Astrocyte of the hippocampus (primary cell): ENCODE data around the gene SSTR1.
A peak's percentile ranks its signal among the peaks of the same experiment; 100 is the strongest.
"Not testable (repeated sequence)": the region's sequence is repeated elsewhere in the genome, so short reads cannot be mapped to it uniquely, and the experiment has no call there.

Source experiments
- DNase-seq: peaks from one replicate; pipeline ENCODE4 v3.0.0; 2011; ENCODE audit warnings: low read depth, low spot score

The SSTR1 gene, protein sequence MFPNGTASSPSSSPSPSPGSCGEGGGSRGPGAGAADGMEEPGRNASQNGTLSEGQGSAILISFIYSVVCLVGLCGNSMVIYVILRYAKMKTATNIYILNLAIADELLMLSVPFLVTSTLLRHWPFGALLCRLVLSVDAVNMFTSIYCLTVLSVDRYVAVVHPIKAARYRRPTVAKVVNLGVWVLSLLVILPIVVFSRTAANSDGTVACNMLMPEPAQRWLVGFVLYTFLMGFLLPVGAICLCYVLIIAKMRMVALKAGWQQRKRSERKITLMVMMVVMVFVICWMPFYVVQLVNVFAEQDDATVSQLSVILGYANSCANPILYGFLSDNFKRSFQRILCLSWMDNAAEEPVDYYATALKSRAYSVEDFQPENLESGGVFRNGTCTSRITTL

DNA sequence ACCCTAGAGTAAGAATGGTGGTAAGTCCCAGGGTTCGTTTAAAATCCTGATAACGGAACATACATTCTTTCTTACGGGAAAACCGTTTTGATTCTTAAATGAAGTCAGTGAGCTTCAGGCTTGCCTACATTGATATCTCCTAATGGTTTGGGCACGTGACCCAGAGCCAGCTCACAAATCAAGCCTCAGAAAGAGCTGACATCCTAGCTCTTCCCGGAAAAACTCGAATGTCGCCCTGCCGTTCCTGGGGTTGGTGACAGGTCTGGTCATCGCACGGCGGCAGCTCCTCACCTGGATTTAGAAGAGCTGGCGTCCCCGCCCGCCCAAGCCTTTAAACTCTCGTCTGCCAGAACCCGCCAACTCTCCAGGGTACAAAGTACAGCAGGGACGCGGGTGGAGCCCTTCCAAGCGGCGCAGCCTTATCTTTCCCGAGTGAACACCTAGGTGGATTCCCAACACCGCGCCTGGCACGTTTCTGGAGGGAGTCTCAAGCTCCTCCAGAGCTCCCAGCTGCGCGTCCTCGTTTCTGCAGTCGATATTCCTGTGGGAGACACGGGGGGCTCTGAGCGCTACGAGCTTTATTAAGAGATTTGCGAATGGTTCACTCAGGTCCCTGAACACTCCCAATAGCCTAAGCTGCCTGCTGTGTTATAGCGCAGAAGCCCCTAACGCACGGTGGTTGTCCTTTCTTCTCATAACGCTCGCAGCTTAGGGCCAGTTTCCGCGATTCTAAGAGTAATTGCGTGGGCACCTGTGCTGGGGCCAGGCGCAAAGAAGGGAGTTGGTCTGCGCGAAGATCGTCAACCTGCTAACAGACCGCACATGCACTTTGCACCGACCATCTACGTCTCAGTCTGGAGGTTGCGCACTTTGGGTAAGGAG is at the start of gene SSTR1:
Gene SSTR1, plus strand, starts transcription at position 169 of the 882 bp plus-strand sequence. CDS start 1,486 bp downstream, outside the sequence.
- DNase-seq: peak; percentile 10

DNA sequence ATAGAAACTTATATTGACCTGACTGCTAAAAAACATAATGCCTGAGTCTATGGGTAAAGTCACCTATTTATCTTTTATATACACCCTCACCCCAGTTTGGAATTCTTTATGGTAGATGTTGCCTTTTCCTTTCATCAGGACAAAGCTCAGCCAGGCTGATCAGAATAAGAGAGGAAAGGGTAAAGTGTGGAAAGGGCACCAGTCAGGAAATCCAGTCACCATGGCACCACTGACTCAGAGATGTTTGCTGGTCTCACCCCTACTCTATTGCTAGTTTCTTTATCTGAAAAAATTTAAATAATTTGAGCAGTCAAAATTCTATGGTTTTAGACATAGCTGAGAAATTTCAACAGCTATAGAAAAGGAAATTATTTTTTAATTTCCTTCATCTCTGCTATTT is 49.2 kb upstream of the SSTR1 start:
- DNase-seq: no peak

DNA sequence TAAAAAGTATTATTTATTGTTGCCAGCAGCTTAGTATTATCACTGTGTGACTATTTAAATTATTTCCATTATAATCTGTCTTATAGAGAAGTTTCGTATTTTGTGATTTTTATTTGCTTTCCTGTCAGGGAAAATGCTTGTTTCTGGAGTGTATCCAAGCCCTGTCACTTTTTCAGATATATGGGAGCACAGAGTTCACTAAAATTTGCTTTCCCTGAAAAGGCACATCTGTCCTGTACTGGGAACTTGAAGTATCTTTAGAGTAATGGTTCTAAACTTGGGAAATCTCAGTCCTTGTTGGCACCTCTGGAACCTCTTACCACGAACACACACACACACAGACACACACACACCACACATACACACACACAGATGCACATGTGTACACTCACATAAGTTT is 39.3 kb upstream of the SSTR1 start:
- no peak for DNase-seq

DNA sequence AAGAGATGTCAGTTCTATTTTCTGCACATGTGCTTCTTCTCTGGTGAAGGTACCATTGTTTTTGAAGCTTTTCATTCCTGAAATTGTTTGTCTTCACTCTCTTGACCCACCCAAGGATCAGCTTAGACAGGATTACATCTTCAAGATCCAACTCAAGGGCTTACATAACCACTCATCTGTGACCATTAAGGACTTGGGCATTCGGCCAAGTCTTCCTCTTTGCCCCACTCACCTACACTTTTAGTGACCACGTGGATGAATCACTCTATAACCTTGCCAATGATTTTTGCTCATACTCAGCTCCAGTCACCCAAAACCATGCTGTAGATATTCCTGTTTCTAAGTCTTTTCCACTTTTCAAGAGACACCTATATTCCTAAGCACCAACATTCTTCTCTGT is 36.5 kb upstream of the SSTR1 start:
- peak; percentile 7 for DNase-seq

DNA sequence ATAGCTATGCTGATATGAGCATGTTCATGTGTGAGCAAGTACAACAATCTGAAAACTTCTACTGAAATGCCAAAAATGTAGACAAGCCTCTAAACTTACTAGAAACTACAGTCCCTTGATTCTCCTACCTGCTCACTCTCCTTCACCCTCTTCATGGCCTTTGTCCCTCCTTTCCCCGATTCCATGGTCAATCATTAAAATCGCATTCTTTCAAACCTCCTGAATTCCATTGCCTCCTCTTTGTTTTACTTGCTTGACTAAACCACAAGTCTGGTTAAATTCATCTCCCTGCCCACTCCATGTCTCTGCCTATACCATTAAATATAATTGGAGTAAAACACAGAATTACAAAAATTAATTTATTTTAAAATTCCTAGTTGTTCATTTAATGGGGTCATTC is 33.0 kb upstream of the SSTR1 start:
- no peak for DNase-seq

DNA sequence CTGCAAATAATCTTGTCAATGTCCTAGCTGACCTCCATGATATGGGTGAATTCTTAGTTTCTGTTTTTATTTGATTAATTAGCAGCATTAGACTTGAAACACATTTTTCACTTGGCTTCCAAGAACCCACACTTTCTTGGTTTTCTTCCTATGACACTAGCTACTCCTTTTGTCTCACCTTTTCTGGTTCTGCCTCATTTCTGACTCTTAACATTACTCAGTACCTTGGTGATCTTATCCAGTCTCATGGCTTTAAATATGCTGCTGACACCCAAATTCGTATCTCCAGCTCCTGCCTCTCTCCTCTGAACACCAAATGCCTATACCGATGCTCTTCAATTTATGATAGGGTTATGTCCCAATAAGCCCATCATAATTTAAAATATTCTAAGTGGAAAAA is 32.0 kb upstream of the SSTR1 start:
- DNase-seq: no peak

DNA sequence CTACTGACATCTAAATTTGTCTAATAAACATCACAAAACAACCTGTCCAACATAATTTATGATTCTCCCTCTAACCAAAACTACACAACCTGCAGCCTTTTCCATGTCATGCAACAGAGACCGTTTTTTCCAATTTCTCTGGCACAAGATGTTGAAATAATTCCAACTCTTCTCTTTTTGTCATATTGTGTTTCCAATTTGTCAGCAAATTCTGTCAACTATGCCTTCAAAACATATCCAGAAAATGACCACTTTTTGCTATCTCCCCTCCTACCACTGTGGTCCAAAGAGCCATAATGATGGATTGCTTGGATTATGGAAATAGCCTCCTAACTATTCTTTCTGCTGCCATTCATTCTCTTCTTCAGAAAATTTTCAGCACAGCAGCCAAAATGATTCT is 31.3 kb upstream of the SSTR1 start:
- DNase-seq: no peak

DNA sequence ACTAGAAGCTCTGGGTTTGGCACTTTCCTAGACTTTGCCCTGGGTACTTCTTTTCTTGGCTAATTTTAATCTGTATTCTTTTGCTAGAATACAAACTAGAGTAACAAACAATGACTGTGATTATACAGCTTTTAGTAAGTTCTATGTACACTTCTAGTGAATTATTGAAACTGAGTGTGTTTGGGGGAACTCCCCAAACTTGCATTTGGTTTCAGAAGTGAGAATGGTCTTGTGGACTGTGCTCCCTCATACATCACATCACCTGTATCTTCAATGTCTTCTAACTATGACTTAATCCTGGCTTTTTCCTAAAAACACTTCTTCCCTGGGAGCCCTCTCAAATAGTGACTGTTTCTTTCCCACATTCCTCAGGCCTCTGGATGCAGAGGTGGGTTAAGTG is 23.6 kb upstream of the SSTR1 start:
- DNase-seq: no peak

DNA sequence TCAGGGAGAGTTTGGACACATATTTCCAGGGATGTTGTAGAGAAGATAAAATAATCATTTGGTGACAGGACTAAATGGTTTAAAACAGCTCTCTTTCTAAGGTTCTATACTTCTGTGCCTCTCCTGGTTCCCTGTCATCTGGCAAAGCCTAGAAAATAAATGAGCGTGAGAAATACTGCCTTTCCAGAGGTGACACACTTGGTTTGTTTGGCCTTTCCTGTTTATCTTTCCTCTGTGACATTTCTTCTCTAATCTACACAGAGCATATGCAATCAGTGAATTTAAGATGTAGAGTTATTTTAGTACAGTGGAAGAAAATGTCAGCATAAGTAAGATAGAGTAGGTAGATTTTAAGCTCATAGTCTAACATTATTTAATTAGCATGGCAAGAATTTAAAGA is 22.0 kb upstream of the SSTR1 start:
- DNase-seq: no peak

DNA sequence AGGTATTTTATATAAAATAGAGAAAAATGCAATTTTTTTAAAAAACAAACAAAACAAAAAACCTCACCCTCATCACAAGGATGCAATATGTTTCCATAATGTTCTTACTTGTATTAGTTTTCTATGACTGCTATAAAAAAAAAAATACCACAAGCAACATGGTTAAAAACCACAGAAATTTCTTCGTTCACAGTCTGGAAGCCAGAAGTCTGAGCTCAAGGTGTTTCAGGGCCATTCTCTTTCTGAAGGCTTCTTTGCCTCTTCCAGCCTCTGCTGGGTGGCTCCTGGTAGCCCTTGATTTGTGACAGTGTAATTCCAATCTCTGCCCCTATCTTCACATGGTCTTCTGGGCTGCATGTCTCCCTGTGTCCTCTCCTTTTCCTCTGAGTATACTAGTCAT is 21.5 kb upstream of the SSTR1 start:
- no peak for DNase-seq

DNA sequence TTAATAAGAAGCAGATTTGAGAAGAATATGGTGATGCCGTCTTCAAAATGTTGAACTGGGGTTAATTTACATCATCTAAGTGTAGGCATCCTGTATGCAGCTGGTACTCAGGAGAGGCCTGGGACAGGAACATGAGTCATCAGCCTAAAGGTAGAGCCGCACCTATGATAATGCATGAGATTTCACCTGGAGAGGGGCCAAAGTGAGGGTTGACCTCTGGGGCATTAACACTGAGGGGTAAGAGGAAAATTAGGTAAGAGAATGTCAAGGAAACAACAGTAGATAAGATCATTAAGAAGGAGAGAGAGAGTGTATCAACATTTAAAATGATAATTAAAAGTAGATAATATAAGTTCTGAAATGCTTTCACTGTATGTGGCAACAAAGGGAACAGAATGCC is 20.2 kb upstream of the SSTR1 start:
- DNase-seq: no peak

DNA sequence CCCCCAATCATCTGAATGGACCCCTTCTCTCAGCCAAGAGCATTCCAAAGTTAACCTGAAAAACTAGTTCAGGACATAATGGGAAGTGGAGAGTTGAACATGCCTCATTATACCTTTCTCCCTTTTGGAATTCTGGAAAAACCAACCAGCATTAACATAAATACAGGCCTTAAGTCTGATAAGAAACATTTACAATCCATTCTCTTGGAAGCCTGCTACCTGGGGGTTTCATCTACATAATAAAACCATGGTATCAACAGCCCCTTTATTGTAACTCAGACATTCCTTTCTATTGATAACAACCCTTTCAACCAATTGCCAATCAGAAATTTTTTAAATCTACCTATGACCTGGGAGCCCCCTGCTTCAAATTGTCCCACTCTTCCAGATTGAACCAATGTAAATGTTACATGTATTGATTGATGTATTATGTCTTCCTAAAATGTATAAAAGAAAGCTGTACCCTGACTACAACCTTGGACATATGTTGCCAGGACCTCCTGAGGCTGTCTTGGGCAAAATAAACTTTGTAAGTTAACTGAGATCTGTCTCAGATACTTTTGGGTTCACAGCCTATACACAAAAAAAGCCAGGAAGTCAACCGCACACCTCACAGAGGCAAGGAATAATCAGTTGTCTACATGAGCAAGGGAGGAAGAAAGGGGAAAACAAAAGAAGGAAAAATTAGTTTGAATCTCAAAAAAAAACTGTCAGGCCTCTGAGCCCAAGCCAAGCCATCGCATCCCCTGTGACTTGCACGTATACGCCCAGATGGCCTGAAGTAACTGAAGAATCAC is 17.6 kb upstream of the SSTR1 start:
- no peak for DNase-seq

DNA sequence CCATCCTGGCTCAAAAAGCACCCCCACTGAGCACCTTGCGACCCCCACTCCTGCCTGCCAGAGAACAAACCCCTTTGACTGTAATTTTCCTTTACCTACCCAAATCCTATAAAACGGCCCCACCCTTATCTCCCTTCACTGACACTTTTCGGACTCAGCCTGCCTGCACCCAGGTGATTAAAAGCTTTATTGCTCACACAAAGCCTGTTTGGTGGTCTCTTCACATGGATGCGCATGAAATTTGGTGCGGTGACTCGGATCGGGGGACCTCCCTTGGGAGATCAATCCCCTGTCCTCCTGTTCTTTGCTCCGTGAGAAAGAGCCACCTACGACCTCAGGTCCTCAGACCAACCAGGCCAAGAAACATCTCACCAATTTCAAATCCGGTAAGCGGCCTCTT is 16.9 kb upstream of the SSTR1 start:
- not testable (repeated sequence) for DNase-seq

DNA sequence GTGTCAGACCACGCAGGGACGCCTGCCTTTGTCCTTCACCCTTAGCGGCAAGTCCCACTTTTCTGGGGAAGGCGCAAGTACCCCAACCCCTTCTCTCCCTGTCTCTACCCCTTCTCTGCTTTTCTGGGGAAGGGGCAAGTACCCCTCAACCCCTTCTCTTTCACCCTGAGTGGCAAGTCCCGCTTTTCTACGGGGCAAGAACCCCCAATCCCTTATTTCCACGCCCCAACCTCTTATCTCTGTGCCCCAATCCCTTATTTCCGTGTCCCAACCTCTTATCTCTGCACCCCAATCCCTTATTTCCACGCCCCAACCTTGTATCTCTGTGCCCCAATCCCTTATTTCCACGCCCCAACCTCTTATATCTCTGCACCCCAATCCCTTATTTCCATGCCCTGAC is 16.2 kb upstream of the SSTR1 start:
- DNase-seq: not testable (repeated sequence)

DNA sequence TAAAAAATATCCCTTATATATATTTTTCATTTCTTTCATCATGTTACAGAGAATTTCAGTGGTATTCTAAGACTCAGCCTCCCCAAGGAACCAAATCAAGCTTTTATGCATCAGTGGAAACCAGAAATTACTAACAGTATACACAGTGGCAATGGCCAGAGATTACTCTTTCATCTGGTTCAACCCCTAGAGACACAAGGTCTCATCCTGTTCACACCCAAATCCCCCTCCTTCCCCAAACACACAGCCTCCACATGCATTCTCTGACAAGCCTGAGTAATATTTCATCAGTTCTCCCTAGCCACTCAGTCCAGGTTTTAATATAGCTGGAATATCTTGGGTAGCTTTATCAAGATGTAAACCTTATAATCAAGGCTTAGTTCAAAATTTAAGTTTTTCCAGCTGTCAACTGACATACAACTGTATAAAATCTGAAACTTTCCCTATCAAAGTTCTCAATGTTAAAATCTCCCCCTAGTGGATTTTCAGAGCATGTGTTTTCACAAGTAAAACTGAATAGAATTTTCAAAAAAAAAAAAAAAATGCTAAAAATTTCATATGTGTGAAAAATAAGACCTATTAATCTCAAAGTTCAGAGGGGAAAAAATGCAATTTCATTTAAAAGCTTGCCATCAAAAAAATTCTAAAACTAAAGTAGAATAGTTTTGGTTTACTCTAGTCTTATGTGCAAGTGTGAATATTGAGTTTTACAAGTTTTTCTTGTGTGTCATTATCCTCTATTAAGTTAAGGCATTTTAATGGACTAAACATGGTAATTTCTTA is 10.5 kb upstream of the SSTR1 start:
- DNase-seq: no peak

DNA sequence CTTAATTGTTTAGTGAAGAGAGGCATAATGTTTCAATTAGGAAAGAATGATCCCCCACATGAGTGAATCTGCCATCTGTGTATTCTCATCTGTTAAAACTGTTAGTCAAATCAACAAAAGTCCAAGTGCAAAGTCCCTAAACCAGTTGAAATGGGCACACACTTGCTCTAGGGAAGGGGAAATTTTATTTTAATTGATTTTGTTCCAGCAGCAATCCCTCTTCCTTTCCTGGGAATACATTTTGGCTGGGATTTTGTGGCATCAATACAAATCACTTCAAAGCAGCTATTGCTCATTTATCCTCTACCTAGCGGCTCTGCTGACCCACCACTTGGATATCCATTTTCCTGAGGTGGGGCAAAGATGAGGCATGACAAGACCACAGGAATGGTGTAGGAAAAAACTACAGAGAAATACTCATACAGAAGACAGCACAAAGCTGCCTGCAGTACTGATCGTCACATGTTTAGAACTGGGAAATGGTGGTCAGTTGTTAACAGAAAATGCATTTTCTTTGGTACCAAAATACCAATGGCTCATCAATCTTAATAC is 9.8 kb upstream of the SSTR1 start:
- DNase-seq: no peak

DNA sequence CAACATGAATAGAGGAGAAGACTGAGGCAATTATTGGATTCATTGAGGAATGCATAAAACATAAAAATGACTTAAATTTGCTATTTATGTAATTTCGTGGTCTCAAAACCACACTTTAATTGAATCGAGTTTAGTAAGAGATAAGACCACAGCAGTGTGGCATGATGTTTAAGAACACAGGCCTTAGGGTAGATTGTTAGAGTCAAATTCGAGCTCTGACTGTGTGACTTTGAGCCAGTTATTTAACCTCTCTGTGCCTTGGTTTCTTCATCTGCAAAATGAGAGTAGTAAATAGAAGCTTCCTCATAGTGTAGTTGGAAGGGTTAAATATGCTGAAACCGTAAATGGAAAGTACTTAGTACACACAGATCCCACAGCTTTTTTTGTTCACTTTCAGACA is 9.3 kb upstream of the SSTR1 start:
- DNase-seq: no peak

DNA sequence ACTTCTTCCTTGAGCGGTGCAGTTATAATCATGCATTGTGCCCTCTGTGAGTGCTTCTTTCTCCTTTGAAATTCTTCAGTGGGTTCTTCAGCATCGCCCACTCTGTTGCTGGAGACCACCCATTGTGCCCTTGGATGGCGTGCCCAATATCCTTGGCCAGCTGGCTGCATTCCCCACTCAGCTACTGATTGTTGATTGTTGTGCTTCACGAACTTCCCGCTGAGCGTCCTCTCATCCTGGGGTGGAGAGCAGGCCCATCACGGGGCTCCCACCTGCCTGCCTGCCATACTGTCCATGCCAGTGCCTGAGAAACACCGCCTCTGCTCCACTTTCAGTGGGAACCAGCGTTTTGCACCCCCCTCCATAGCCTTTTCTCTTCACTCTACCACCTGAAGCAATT is 8.6 kb upstream of the SSTR1 start:
- no peak for DNase-seq

DNA sequence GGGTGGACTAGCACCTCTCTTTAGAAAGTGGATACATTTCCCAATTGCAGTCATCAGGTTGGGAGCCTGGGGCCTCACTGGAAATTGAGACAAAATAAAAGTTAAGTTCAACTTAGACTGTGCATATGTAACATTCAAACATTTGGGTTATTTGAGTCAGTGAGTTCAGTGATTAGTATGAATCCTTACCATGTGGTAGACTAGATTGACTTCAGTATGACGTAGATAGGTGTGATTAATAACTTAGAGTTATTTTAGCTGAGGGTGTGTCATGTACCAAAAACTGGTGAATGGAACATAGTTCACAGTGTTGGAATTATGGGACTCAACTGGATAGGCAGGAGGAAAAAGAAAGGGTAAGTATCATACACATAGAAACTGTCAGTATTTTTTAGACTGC is 8.0 kb upstream of the SSTR1 start:
- no peak for DNase-seq

DNA sequence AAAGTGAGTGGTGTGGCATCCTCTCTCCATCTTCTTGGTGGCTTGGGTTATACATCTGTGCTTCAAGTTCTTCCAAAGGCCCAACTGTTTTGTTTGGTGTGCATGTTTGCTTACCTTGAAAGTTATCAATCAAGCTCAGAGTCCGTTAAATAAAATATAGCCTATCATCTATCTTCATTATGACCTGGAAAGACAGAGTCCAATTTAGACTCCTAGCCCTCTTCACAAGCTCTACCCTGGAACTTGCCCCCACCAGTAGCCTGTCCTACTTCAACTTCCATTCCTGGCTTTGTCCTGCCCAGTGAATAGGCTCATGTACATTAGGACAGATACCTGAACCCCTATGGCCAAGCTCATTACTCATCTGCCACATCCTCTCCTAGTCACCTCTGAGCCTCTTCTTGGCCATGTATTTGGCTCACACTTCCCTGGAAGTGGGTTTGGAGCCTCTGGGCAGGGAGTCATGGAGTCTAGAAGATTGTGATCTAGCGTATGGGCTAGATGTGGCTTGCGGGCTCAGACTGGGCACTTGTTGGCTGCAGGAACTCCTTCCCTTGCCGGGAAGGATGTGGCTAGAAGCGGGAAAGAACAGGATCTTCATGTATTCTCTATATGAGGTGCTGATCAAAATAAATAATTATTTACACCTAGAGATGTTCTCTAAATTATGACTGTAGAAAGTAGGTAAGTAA is 6.4 kb upstream of the SSTR1 start:
- no peak for DNase-seq
